Glutamatergic neuron (in vitro differentiated cells): ENCODE measurements around the gene RAB11A. TPM values are rescaled to one million over a fixed set of nuclear protein-coding genes. Genes with fewer than 3 reads are reported as not detected.

Experiments used
- DNase-seq: peaks from one replicate; pipeline ENCODE4 v3.0.0; 2022
- H3K27ac Mint-ChIP-seq: one replicate; pipeline ENCODE4 v1.8.0; 2020; ENCODE audit warnings: mild to moderate bottlenecking, mixed read lengths, inconsistent platforms; ENCODE audit not compliant: unreplicated experiment
- H3K27me3 Mint-ChIP-seq: one replicate; pipeline ENCODE4 v1.8.0; 2020; ENCODE audit warnings: mild to moderate bottlenecking, moderate library complexity, mixed read lengths, inconsistent platforms; ENCODE audit not compliant: unreplicated experiment
- H3K36me3 Mint-ChIP-seq: one replicate; pipeline ENCODE4 v1.8.0; 2020; ENCODE audit warnings: mild to moderate bottlenecking, mixed read lengths, inconsistent platforms; ENCODE audit not compliant: unreplicated experiment
- H3K4me1 Mint-ChIP-seq: one replicate; pipeline ENCODE4 v1.8.0; 2020; ENCODE audit warnings: mild to moderate bottlenecking, low read depth, mixed read lengths, inconsistent platforms; ENCODE audit not compliant: unreplicated experiment
- H3K4me3 Mint-ChIP-seq: one replicate; pipeline ENCODE4 v1.8.0; 2020; ENCODE audit warnings: mild to moderate bottlenecking, mixed read lengths, inconsistent platforms; ENCODE audit not compliant: unreplicated experiment
- H3K9me3 Mint-ChIP-seq: one replicate; pipeline ENCODE4 v1.8.0; 2020; ENCODE audit warnings: mild to moderate bottlenecking, moderate library complexity, mixed read lengths, inconsistent platforms; ENCODE audit not compliant: unreplicated experiment
- CTCF ChIP-seq: fragments of 200-600 bp; sonication (generic); IDR thresholded peaks from one replicate; pipeline ENCODE4 v1.5.0; 2021; ENCODE audit not compliant: partially characterized antibody, unreplicated experiment
- total RNA-seq: library from RNA; stranded (reverse); fragmentation: NEBNext Ultra II Directional; extraction: Animal tissue kit (Norgen Biotek cat#: 25700); gene quantifications from one replicate; pipeline ENCODE4 v1.2.1, GENCODE V29; 2021; ENCODE audit not compliant: unreplicated experiment

RAB11A gene
- total RNA-seq, 1 donor from 2014 or later = 197 TPM

DNA sequence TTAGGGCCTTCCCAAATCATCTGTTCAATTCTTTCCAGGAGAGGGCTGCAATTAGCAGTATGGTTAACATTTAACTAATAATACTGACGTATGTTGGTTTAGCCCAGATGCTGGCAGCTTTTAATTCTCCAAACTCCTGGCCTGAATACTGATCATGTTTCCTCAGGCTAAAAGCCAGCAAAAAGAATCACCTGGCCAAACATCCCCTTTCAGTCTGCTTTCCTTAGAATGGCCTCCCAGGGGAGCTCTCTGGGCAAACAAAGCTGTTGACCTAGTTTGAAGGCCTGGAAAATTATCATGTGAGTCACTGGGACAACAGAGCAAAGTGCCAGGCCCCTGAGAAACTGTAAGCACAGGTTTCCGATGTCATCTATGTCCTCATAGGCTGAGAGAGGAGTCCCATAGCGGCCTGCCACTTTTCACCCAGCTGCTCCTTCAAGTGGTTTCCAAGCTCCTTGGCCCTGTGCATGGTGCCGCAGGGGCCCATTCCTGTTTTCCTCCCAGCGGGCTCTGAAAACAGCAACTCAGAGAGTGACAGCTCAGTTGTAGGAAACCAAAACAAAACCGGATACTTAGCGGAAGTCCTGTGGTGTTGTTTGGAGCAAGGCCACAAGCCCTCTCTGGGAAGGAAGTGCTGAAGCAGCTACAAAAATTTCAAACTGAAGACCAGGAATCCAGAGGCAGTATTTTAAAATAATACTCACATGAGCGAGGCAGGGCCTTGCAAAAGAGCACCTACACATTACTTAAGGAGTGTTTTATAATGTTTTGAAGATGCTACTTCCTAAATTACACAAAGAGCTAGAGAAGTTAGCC lies 36.5 kb upstream of the RAB11A start:
- no peak for TF ChIP-seq CTCF
- Mint-ChIP-seq H3K4me1 (peaks cover 23% of the 10 kb centered on the region), H3K9me3 (no peaks in the 10 kb centered on the region), H3K27ac (peak overlapping the region; percentile 88), H3K27me3 (no peaks in the 10 kb centered on the region), H3K36me3 (no peaks in the 10 kb centered on the region), H3K4me3 (no peak overlapping the region)
- peak; percentile 46 for DNase-seq

GRCh38 chr15:65833501-65834205 lies 35.6 kb upstream of the RAB11A start:
- Mint-ChIP-seq H3K4me3 (no peak overlapping the region), H3K9me3 (no peaks in the 10 kb centered on the region), H3K4me1 (peaks cover 23% of the 10 kb centered on the region), H3K27ac (peak overlapping the region; percentile 74), H3K27me3 (no peaks in the 10 kb centered on the region), H3K36me3 (no peaks in the 10 kb centered on the region)
- no peak for DNase-seq
- no peak for TF ChIP-seq CTCF

GRCh38 chr15:65834603-65835282 lies 34.5 kb upstream of the RAB11A start:
- no peak for TF ChIP-seq CTCF
- Mint-ChIP-seq H3K27me3 (no peaks in the 10 kb centered on the region), H3K4me3 (no peak overlapping the region), H3K36me3 (no peaks in the 10 kb centered on the region), H3K27ac (peak overlapping the region; percentile 23), H3K4me1 (peaks cover 23% of the 10 kb centered on the region), H3K9me3 (no peaks in the 10 kb centered on the region)
- DNase-seq = no peak

DNA sequence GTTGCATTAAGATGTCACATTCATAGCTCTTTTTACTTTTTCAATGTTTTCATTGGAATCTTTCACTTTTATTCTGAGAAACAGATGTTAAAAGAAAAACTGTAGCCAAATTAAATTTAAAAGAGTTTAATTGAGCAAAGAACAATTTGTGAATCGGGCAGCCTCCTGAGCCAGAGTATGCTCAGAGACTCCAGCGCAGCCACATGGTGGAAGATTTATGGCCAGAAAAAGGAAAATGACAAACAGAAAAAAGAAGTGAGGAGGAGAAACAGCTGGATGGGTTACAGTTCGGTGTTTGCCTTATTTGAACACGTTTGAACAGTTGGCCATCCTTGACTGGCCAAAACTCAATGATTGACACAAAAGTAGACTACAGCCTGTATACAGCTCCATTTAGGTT lies 33.8 kb upstream of the RAB11A start:
- DNase-seq = no peak
- no peaks in the 10 kb centered on the region for H3K9me3 Mint-ChIP-seq

More for the DNA sequence above, 33.8 kb upstream of the RAB11A start:
- H3K27me3 Mint-ChIP-seq = no peaks in the 10 kb centered on the region
- H3K36me3 Mint-ChIP-seq = no peaks in the 10 kb centered on the region
- peaks cover 23% of the 10 kb centered on the region for H3K4me1 Mint-ChIP-seq
- TF ChIP-seq CTCF = no peak
- H3K4me3 Mint-ChIP-seq = no peak overlapping the region
- H3K27ac Mint-ChIP-seq = no peak overlapping the region
